SK-N-SH (cell line): ENCODE measurements around the gene HDAC4. TPM values are rescaled to one million over a fixed set of nuclear protein-coding genes. Genes with fewer than 3 reads are reported as not detected.

Experiments
- CTCF ChIA-PET: fragments of 300-600, 350-600 bp; formaldehyde crosslinking; extraction: SDS; loops from one replicate; lab custom pipeline; 2021; lab: Yijun Ruan, JAX
- POLR2A ChIA-PET: fragments of 350-600 bp; sonication (Branson Sonifier 250); formaldehyde crosslinking; extraction: SDS; loops from one replicate; lab custom pipeline; 2020; ENCODE audit warnings: antibody characterized with exemption, inconsistent platforms; lab: Yijun Ruan, JAX
- DNase-seq: peaks from one replicate; pipeline ENCODE4 v3.0.0; 2012
- H2AFZ ChIP-seq: fragments of 200-600 bp; sonication (generic); 2 replicates; pipeline ENCODE4 v1.8.1; 2016; ENCODE audit warnings: antibody characterized with exemption, mild to moderate bottlenecking, low read depth
- H3F3A ChIP-seq: fragments of 200-600 bp; sonication (generic); replicated peaks from 2 replicates; pipeline ENCODE3; 2016; ENCODE audit warnings: antibody characterized with exemption, mild to moderate bottlenecking; ENCODE audit not compliant: insufficient read depth
- H3K27ac ChIP-seq, 2 experiments: fragments of 200-500 bp in 1 of 2; fragments of 200-600 bp in 1 of 2; sonication (Bioruptor generic) in 1 of 2; sonication (generic), shearing (Covaris generic) in 1 of 2; 2 replicates each; pipeline versions ENCODE4 v1.5.1 to v1.6.1; 2014 to 2016; ENCODE audit warnings: low read depth in 2 of 2, inconsistent platforms in 1 of 2, low read length in 1 of 2, mild to moderate bottlenecking in 1 of 2, mixed read lengths in 1 of 2
- H3K27me3 ChIP-seq: fragments of 200-600 bp; sonication (generic), shearing (Covaris generic); 2 replicates; pipeline ENCODE4 v1.6.1; 2016; ENCODE audit warnings: mixed run types; ENCODE audit not compliant: insufficient read depth
- H3K36me3 ChIP-seq, 2 experiments: fragments of 200-500 bp in 1 of 2; fragments of 200-600 bp in 1 of 2; sonication (Bioruptor generic) in 1 of 2; sonication (generic) in 1 of 2; replicated peaks in 1 of 2; 2 replicates each; pipeline versions ENCODE3 to v1.5.1; 2014 to 2016; ENCODE audit warnings: low read length in 1 of 2, mild to moderate bottlenecking in 1 of 2; ENCODE audit not compliant: insufficient read depth in 2 of 2, control insufficient read depth in 1 of 2
- H3K4me1 ChIP-seq, 2 experiments: fragments of 200-500 bp in 1 of 2; fragments of 200-600 bp in 1 of 2; sonication (Bioruptor generic) in 1 of 2; sonication (generic), shearing (Covaris generic) in 1 of 2; 2 replicates each; pipeline versions ENCODE4 v1.5.1 to v1.6.1; 2014 to 2016; ENCODE audit warnings: low read depth in 1 of 2, low read length in 1 of 2, mixed run types in 1 of 2; ENCODE audit not compliant: insufficient read depth in 2 of 2, control insufficient read depth in 1 of 2
- H3K4me2 ChIP-seq: fragments of 200-600 bp; sonication (generic), shearing (Covaris generic); 2 replicates; pipeline ENCODE4 v1.6.1; 2017; ENCODE audit warnings: mixed run types
- H3K4me3 ChIP-seq, 2 experiments: fragments of 200-500 bp in 1 of 2; fragments of 200-600 bp in 1 of 2; sonication (Bioruptor generic) in 1 of 2; sonication (generic), shearing (Covaris generic) in 1 of 2; 2 replicates each; pipeline versions ENCODE4 v1.5.1 to v1.8.1; 2014 to 2016; ENCODE audit warnings: low read depth in 2 of 2, inconsistent platforms in 1 of 2, low read length in 1 of 2, mild to moderate bottlenecking in 1 of 2, mixed read lengths in 1 of 2, moderate library complexity in 1 of 2
- H3K79me2 ChIP-seq: fragments of 200-600 bp; sonication (generic); 2 replicates; pipeline ENCODE4 v1.8.1; 2017; ENCODE audit warnings: mild to moderate bottlenecking; ENCODE audit not compliant: insufficient read depth
- H3K9ac ChIP-seq: fragments of 200-600 bp; sonication (generic); 2 replicates; pipeline ENCODE4 v1.6.1; 2017; ENCODE audit warnings: mixed run types
- H3K9me2 ChIP-seq: fragments of 200-600 bp; sonication (generic); 2 replicates; pipeline ENCODE4 v1.6.1; 2017; ENCODE audit warnings: mixed run types
- H3K9me3 ChIP-seq: fragments of 200-600 bp; sonication (generic); 2 replicates; pipeline ENCODE4 v1.6.1; 2017; ENCODE audit warnings: mixed run types, mild to moderate bottlenecking, moderate library complexity
- H4K20me1 ChIP-seq: fragments of 200-600 bp; sonication (generic); 2 replicates; pipeline ENCODE4 v1.6.1; 2017; ENCODE audit warnings: mild to moderate bottlenecking, mixed run types; ENCODE audit not compliant: insufficient read depth
- EZH2phosphoT487 ChIP-seq: fragments of 200-600 bp; sonication (generic); IDR thresholded peaks from 2 replicates; pipeline ENCODE4 v1.6.1; 2017; ENCODE audit warnings: low read depth, mixed run types, mild to moderate bottlenecking, antibody characterized with exemption, moderate library complexity, borderline replicate concordance
- FOXJ3 ChIP-seq: sonication (generic); formaldehyde crosslinking; IDR thresholded peaks from 2 replicates; pipeline ENCODE4 v1.5.1; 2020; ENCODE audit warnings: mild to moderate bottlenecking, missing genetic modification reagents
- FOXM1 ChIP-seq: IDR thresholded peaks from 2 replicates; pipeline ENCODE4 v1.4.0; 2012; ENCODE audit warnings: low read depth, mild to moderate bottlenecking
- NRF1 ChIP-seq: IDR thresholded peaks from 2 replicates; pipeline ENCODE4 v1.6.1; 2012; ENCODE audit warnings: low read depth, mild to moderate bottlenecking, low read length
- PBX3 ChIP-seq: IDR thresholded peaks from 2 replicates; pipeline ENCODE4; 2012
- POLR2AphosphoS5 ChIP-seq: IDR thresholded peaks from 2 replicates; pipeline ENCODE4 v1.6.1; 2012; ENCODE audit warnings: low read depth, low read length
- SMC3 ChIP-seq: IDR thresholded peaks from 2 replicates; pipeline ENCODE4 v1.6.1; 2012; ENCODE audit warnings: low read depth, low read length, improper control_type of control experiment
- TEAD4 ChIP-seq: IDR thresholded peaks from 2 replicates; pipeline ENCODE4 v1.4.0; 2012; ENCODE audit warnings: mild to moderate bottlenecking, borderline replicate concordance; ENCODE audit not compliant: insufficient read depth
- YY1 ChIP-seq: IDR thresholded peaks from 2 replicates; pipeline ENCODE4 v1.4.0; 2012; ENCODE audit warnings: low read depth, mild to moderate bottlenecking
- WGBS: methylation state at CpG from one replicate; pipeline ENCODE4 v1.1.6; 2017; ENCODE audit warnings: low lambda C conversion rate; 5-methylcytosine and 5-hydroxymethylcytosine counted together
- polyA plus RNA-seq, 3 experiments: library from polyadenylated mRNA; depleted of rRNA; stranded (reverse); fragments of >200 nt; gene quantifications; 2 replicates each; pipeline ENCODE4 v1.2.3, GENCODE V29; 2012
- TF ChIP-seq, protein P1 (sequence below): fragments of 150-350 bp; IDR thresholded peaks from 2 replicates; pipeline ENCODE4 v1.6.1; 2017; ENCODE audit warnings: antibody characterized with exemption, low read length, low read depth, borderline replicate concordance
- TF ChIP-seq, protein P2 (sequence below): fragments of 200-600 bp; sonication (generic); IDR thresholded peaks from 2 replicates; pipeline ENCODE4 v1.6.1; 2017; ENCODE audit warnings: antibody characterized with exemption, mild to moderate bottlenecking, moderate library complexity
- TF ChIP-seq, protein P3 (sequence below): IDR thresholded peaks from 2 replicates; pipeline ENCODE4 v1.4.0; 2012; ENCODE audit warnings: low read depth, borderline replicate concordance

The HDAC4 gene
- polyA plus RNA-seq, 1 of the 3 experiments (the other 2 are of a cell fraction), result 5.5 TPM

GRCh38 chr2:239220341-239220740 is 180.5 kb downstream of the HDAC4 start:
- WGBS, result 94% methylated on average over 9 of the region's 9 CpGs
- H3K4me1 ChIP-seq, result peaks cover 12 to 24% of the 10 kb centered on the region in 2 experiments
- POLR2A ChIA-PET, result no interaction called here
- H2AFZ ChIP-seq, result no peak overlapping the region
- H3F3A ChIP-seq, result no peaks in the 10 kb centered on the region
- no peaks in the 10 kb centered on the region for H3K27me3 ChIP-seq
- TF ChIP-seq YY1 (no peak), FOXJ3 (CRISPR knock-in tag) (no peak), PBX3 (no peak), TEAD4 (no peak), POLR2AphosphoS5 (no peak), SMC3 (no peak), FOXM1 (no peak), EZH2phosphoT487 (no peak), NRF1 (no peak)
- TF ChIP-seq, protein P1, sequence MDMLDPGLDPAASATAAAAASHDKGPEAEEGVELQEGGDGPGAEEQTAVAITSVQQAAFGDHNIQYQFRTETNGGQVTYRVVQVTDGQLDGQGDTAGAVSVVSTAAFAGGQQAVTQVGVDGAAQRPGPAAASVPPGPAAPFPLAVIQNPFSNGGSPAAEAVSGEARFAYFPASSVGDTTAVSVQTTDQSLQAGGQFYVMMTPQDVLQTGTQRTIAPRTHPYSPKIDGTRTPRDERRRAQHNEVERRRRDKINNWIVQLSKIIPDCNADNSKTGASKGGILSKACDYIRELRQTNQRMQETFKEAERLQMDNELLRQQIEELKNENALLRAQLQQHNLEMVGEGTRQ, result no peak
- TF ChIP-seq, protein P2, sequence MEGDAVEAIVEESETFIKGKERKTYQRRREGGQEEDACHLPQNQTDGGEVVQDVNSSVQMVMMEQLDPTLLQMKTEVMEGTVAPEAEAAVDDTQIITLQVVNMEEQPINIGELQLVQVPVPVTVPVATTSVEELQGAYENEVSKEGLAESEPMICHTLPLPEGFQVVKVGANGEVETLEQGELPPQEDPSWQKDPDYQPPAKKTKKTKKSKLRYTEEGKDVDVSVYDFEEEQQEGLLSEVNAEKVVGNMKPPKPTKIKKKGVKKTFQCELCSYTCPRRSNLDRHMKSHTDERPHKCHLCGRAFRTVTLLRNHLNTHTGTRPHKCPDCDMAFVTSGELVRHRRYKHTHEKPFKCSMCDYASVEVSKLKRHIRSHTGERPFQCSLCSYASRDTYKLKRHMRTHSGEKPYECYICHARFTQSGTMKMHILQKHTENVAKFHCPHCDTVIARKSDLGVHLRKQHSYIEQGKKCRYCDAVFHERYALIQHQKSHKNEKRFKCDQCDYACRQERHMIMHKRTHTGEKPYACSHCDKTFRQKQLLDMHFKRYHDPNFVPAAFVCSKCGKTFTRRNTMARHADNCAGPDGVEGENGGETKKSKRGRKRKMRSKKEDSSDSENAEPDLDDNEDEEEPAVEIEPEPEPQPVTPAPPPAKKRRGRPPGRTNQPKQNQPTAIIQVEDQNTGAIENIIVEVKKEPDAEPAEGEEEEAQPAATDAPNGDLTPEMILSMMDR, result no peak
- TF ChIP-seq, protein P3, sequence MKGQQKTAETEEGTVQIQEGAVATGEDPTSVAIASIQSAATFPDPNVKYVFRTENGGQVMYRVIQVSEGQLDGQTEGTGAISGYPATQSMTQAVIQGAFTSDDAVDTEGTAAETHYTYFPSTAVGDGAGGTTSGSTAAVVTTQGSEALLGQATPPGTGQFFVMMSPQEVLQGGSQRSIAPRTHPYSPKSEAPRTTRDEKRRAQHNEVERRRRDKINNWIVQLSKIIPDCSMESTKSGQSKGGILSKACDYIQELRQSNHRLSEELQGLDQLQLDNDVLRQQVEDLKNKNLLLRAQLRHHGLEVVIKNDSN, result no peak
- DNase-seq, result no peak
- H3K36me3 ChIP-seq, result no peaks in the 10 kb centered on the region
- no peak overlapping the region for H3K4me2 ChIP-seq
- CTCF ChIA-PET, result interaction anchor here (1.9 kb wide), 1 partner anchor 8 kb away, joined by 6 read pairs; no protein-coding TSS in a partner anchor
- 0 out of 2 replicates have a peak, but pooled peaks cover 2% of the 10 kb centered on the region for H3K79me2 ChIP-seq
- H3K9me3 ChIP-seq, result no peaks in the 10 kb centered on the region
- H3K9ac ChIP-seq, result no peak overlapping the region
- H4K20me1 ChIP-seq, result no peaks in the 10 kb centered on the region
- H3K27ac ChIP-seq, result no peak overlapping the region
- no peak overlapping the region for H3K4me3 ChIP-seq
- H3K9me2 ChIP-seq, result no peaks in the 10 kb centered on the region
